Thoracic aorta (tissue), 2 donors: ENCODE data around the gene TLCD3B. TPM values are rescaled to one million over a fixed set of nuclear protein-coding genes. Genes with fewer than 3 reads are reported as not detected.

ENCODE experiments used
- ATAC-seq: fragments of 150-250 bp; one replicate; pipeline ENCODE4 v1.8.0; 2017; ENCODE audit warnings: low read depth; ENCODE audit not compliant: insufficient number of reproducible peaks, low FRiP score
- DNase-seq: peaks from one replicate; pipeline ENCODE4 v3.0.0-alpha.2; 2020; ENCODE audit warnings: low spot score
- H3K27ac ChIP-seq, 2 donors: fragments of 200-600 bp; sonication (generic); 1 replicate in 1 of 2; 2 replicates in 1 of 2; pipeline ENCODE4 v1.5.1; 2016; ENCODE audit warnings: mild to moderate bottlenecking in 2 of 2, moderate library complexity in 2 of 2
- H3K27me3 ChIP-seq: fragments of 200-600 bp; sonication (generic); replicated peaks from 2 replicates; pipeline ENCODE4 v1.6.0; 2016; ENCODE audit warnings: mild to moderate bottlenecking; ENCODE audit not compliant: insufficient read depth
- H3K36me3 ChIP-seq: fragments of 200-600 bp; sonication (generic); one replicate; pipeline ENCODE4 v1.5.1; 2016
- H3K4me1 ChIP-seq, 2 donors: fragments of 200-600 bp; sonication (generic); 1 replicate in 1 of 2; 2 replicates in 1 of 2; pipeline versions ENCODE4 v1.5.1 to v1.6.0; 2016; ENCODE audit warnings: low read depth in 2 of 2, mild to moderate bottlenecking in 1 of 2; ENCODE audit not compliant: control insufficient read depth in 1 of 2
- H3K4me3 ChIP-seq: fragments of 200-600 bp; sonication (generic); 2 replicates; pipeline ENCODE4 v1.5.1; 2016; ENCODE audit warnings: mild to moderate bottlenecking
- H3K9me3 ChIP-seq: fragments of 200-600 bp; sonication (generic); 2 replicates; pipeline ENCODE4 v1.5.1; 2016
- CTCF ChIP-seq: fragments of 200-600 bp; sonication (generic); IDR thresholded peaks from one replicate; pipeline ENCODE4 v1.5.1; 2019; ENCODE audit warnings: antibody characterized with exemption
- total RNA-seq, 2 donors: library from RNA; depleted of rRNA; stranded (reverse); fragments of >200 nt; gene quantifications; one replicate each; pipeline versions ENCODE4 v1.1.0 to v1.2.3, GENCODE V29; 2016

Gene TLCD3B
- not detected for total RNA-seq

GRCh38 chr16:30030841-30031413 is at the start of gene TLCD3B:
TSS of gene TLCD3B (minus strand) at chr16:30031271. CDS start at chr16:30030527, 744 bp downstream.
- DNase-seq (no peak), ATAC-seq (no peak)
- peak within 1 kb of the TSS; percentile 42 for H3K4me3 ChIP-seq
- peaks cover 2 to 8% of the 10 kb centered on the region in 2 donors for H3K4me1 ChIP-seq
- no peak within 1 kb of the TSS for H3K27ac ChIP-seq
- no peaks in the 10 kb centered on the region for H3K9me3 ChIP-seq
- H3K27me3 ChIP-seq: peaks cover 19% of the 10 kb centered on the region
- no peaks in the 10 kb centered on the region for H3K36me3 ChIP-seq
- TF ChIP-seq CTCF: no peak

GRCh38 chr16:30079480-30079879 is 48.4 kb upstream of the TLCD3B start:
- no peak overlapping the region for H3K27ac ChIP-seq
- ATAC-seq (no peak), DNase-seq (no peak)
- TF ChIP-seq CTCF: no peak
- H3K4me3 ChIP-seq: no peak overlapping the region
- H3K27me3 ChIP-seq: no peaks in the 10 kb centered on the region
- H3K4me1 ChIP-seq: peaks cover 12 to 31% of the 10 kb centered on the region in 2 donors
- no peaks in the 10 kb centered on the region for H3K9me3 ChIP-seq
- peaks cover 39% of the 10 kb centered on the region for H3K36me3 ChIP-seq

GRCh38 chr16:30078744-30079143 is 47.7 kb upstream of the TLCD3B start:
- ATAC-seq: no peak
- TF ChIP-seq CTCF: no peak
- peaks cover 32% of the 10 kb centered on the region for H3K36me3 ChIP-seq

DNA sequence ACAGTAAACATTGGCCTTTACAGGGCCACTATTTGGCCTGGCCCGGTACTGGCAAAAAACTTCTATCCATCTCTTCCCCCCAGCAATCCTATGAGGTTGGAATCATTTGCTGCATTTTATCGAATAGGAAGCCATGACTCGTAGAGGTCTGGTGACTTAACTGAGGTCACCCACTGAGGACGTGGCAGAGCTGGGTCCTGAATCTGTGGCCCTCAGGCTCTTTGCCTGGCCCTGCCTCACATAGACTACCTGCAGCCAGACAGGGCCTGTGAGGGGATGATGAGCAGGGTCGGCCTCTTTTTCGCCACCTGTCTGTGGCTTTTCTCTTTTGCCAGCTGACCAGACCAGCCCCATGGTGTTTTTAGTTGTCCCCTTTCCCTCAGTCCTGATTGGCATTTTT is 46.6 kb upstream of the TLCD3B start:
- peaks cover 21% of the 10 kb centered on the region for H3K36me3 ChIP-seq

More at GRCh38 chr16:30078744-30079143, 47.7 kb upstream of the TLCD3B start:
- Histone ChIP-seq H3K27me3 (no peaks in the 10 kb centered on the region), H3K4me3 (no peak overlapping the region), H3K27ac (no peak overlapping the region), H3K9me3 (no peaks in the 10 kb centered on the region), H3K4me1 (peaks cover 12 to 31% of the 10 kb centered on the region in 2 donors)
- no peak for DNase-seq

GRCh38 chr16:30076276-30076791 is 45.3 kb upstream of the TLCD3B start:
- DNase-seq: no peak
- Histone ChIP-seq H3K9me3 (no peaks in the 10 kb centered on the region), H3K27ac (peak overlapping the region; percentile 90 to 92)

More for the DNA sequence above, 46.6 kb upstream of the TLCD3B start:
- H3K9me3 ChIP-seq: no peaks in the 10 kb centered on the region
- no peak overlapping the region for H3K27ac ChIP-seq
- no peak for TF ChIP-seq CTCF
- DNase-seq (no peak), ATAC-seq (no peak)
- no peak overlapping the region for H3K4me3 ChIP-seq
- no peaks in the 10 kb centered on the region for H3K27me3 ChIP-seq
- H3K4me1 ChIP-seq: peaks cover 12 to 31% of the 10 kb centered on the region in 2 donors

More at GRCh38 chr16:30076276-30076791, 45.3 kb upstream of the TLCD3B start:
- ATAC-seq: peak; percentile 32
- Histone ChIP-seq H3K4me3 (peak overlapping the region; percentile 93), H3K27me3 (no peaks in the 10 kb centered on the region), H3K36me3 (peaks cover 24% of the 10 kb centered on the region), H3K4me1 (peaks cover 12 to 31% of the 10 kb centered on the region in 2 donors)
- TF ChIP-seq CTCF: no peak
